Inflammatory macrophage treated with lipopolysaccharide for 4 hours (primary cell): ENCODE results near the gene MAPK4.
A peak's percentile ranks its signal among the peaks of the same experiment; 100 is the strongest.
"Not testable (repeated sequence)": the region's sequence is repeated elsewhere in the genome, so short reads cannot be mapped to it uniquely, and the experiment has no call there.

Experiments
- DNase-seq: peaks from one replicate; pipeline ENCODE4 v3.0.0-alpha.2; 2020

Gene MAPK4

GRCh38 chr18:50559752-50560680, at the start of gene MAPK4:
Gene MAPK4 (plus strand): TSS chr18:50560087. CDS start chr18:50663959, 103,872 bp downstream.
- no peak for DNase-seq

GRCh38 chr18:50517277-50517676, 42.6 kb upstream of the MAPK4 start:
- peak; percentile 2 for DNase-seq

- DNase-seq, result no peak
Measured at GRCh38 chr18:50518787-50519546, 40.9 kb upstream of the MAPK4 start.

GRCh38 chr18:50523165-50523564, 36.7 kb upstream of the MAPK4 start:
- no peak for DNase-seq

GRCh38 chr18:50527636-50528307, 32.1 kb upstream of the MAPK4 start:
- DNase-seq, result no peak

- DNase-seq, result no peak
Measured at GRCh38 chr18:50528806-50529205, 31.1 kb upstream of the MAPK4 start.

- not testable (repeated sequence) for DNase-seq
Measured at GRCh38 chr18:50533822-50534221, 26.1 kb upstream of the MAPK4 start.

GRCh38 chr18:50544476-50544875, 15.4 kb upstream of the MAPK4 start:
- DNase-seq, result not testable (repeated sequence)

GRCh38 chr18:50545936-50546335, 14.0 kb upstream of the MAPK4 start:
- no peak for DNase-seq

- DNase-seq, result no peak
Measured at GRCh38 chr18:50548160-50548559, 11.7 kb upstream of the MAPK4 start.

- not testable (repeated sequence) for DNase-seq
Measured at GRCh38 chr18:50551651-50552050, 8.2 kb upstream of the MAPK4 start.

GRCh38 chr18:50558157-50558556, 1.7 kb upstream of the MAPK4 start:
- DNase-seq, result no peak

- DNase-seq, result no peak
Measured at GRCh38 chr18:50558948-50559751, 737 bp upstream of the MAPK4 start.

GRCh38 chr18:50560681-50561629, 1.1 kb downstream of the MAPK4 start:
- no peak for DNase-seq

GRCh38 chr18:50562258-50562657, 2.4 kb downstream of the MAPK4 start:
- not testable (repeated sequence) for DNase-seq

GRCh38 chr18:50562686-50563085, 2.8 kb downstream of the MAPK4 start:
- DNase-seq, result no peak

- no peak for DNase-seq
Measured at GRCh38 chr18:50563376-50563775, 3.5 kb downstream of the MAPK4 start.

GRCh38 chr18:50569930-50570329, 10.0 kb downstream of the MAPK4 start:
- DNase-seq, result no peak

- no peak for DNase-seq
Measured at GRCh38 chr18:50571606-50572005, 11.7 kb downstream of the MAPK4 start.

- not testable (repeated sequence) for DNase-seq
Measured at GRCh38 chr18:50573196-50573595, 13.3 kb downstream of the MAPK4 start.

- DNase-seq, result no peak
Measured at GRCh38 chr18:50573679-50574078, 13.8 kb downstream of the MAPK4 start.
